K562 (cell line): Measurements from ENCODE around the gene NBEAL2. TPM values are rescaled to one million over a fixed set of nuclear protein-coding genes. Genes with fewer than 3 reads are reported as not detected.

Source experiments
- ATAC-seq: fragments of 200-7000 bp; cut with Tn5 transposase; 3 replicates; pipeline ENCODE4 v1.9.1; 2020; ENCODE audit warnings: moderate library complexity
- BruUV-seq: library from RNA; stranded (reverse); fragments of 400-500 nt; replicated peaks from 2 replicates; lab custom pipeline; 2021; lab: Mats Ljungman, UMichigan
- CTCF ChIA-PET: fragments of 300-600 bp; formaldehyde crosslinking; extraction: SDS; loops from one replicate; lab custom pipeline; 2021; ENCODE audit warnings: low intra/inter-chr PET ratio; lab: Yijun Ruan, JAX
- POLR2A ChIA-PET: fragments of 300-600, 350-650 bp; sonication (Branson Sonifier 250); formaldehyde crosslinking; extraction: SDS; loops from one replicate; lab custom pipeline; 2021; ENCODE audit warnings: antibody characterized with exemption, inconsistent platforms; lab: Yijun Ruan, JAX
- DNase-seq, 4 experiments: peaks; one replicate each; pipeline versions ENCODE4 v3.0.0 to v3.0.0-alpha.2; 2011 to 2018; ENCODE audit warnings: low spot score in 3 of 4, mixed read lengths in 3 of 4; ENCODE audit errors: extremely low read depth in 1 of 4
- FAIRE-seq: peaks from 2 replicates; lab custom pipeline; 2011; peaks lifted over from hg19 to GRCh38; lab: Jason Lieb, UNC
- H2AFZ ChIP-seq: 2 replicates; pipeline ENCODE4 v1.6.0; 2011; ENCODE audit warnings: low read depth, low read length, control low read depth, inconsistent platforms
- H3K27ac ChIP-seq: fragments of 200-600 bp; 3 replicates; pipeline ENCODE4 v1.8.0; 2011; ENCODE audit warnings: low read depth, mild to moderate bottlenecking, control low read depth, inconsistent platforms, low read length, moderate library complexity, mixed read lengths; ENCODE audit errors: extremely low read depth
- H3K27me3 ChIP-seq, 2 experiments: fragments of 300-600 bp in 1 of 2; 2 replicates in 1 of 2; 3 replicates in 1 of 2; pipeline versions ENCODE4 v1.6.0 to v1.8.0; 2011; ENCODE audit warnings: inconsistent platforms in 2 of 2, low read length in 2 of 2, mild to moderate bottlenecking in 1 of 2, mixed read lengths in 1 of 2, moderate library complexity in 1 of 2; ENCODE audit not compliant: control insufficient read depth in 2 of 2, insufficient read depth in 2 of 2
- H3K36me3 ChIP-seq: fragments of 300-600 bp; 3 replicates; pipeline ENCODE4 v1.8.0; 2011; ENCODE audit warnings: mild to moderate bottlenecking, low read length, inconsistent platforms; ENCODE audit not compliant: control insufficient read depth, insufficient read depth
- H3K4me1 ChIP-seq, 2 experiments: fragments of 200-600 bp in 1 of 2; replicated peaks in 1 of 2; 2 replicates in 1 of 2; 3 replicates in 1 of 2; pipeline versions ENCODE4 v1.5.1 to v1.8.0; 2011; ENCODE audit warnings: inconsistent platforms in 2 of 2, low read length in 2 of 2, mild to moderate bottlenecking in 1 of 2, mixed read lengths in 1 of 2, moderate library complexity in 1 of 2; ENCODE audit not compliant: control insufficient read depth in 2 of 2, insufficient read depth in 2 of 2
- H3K4me2 ChIP-seq: 2 replicates; pipeline ENCODE4 v1.6.1; 2011; ENCODE audit warnings: low read length, control low read depth, inconsistent platforms, mixed read lengths; ENCODE audit not compliant: insufficient read depth
- H3K4me3 ChIP-seq: fragments of 200-600 bp; sonication (generic), shearing (Covaris generic); 2 replicates; pipeline ENCODE4 v1.5.1; 2016; ENCODE audit warnings: control low read depth, inconsistent platforms
- H3K79me2 ChIP-seq: fragments of 200-600 bp; 3 replicates; pipeline ENCODE4 v1.8.0; 2011; ENCODE audit warnings: low read length, inconsistent platforms; ENCODE audit not compliant: control insufficient read depth, insufficient read depth
- H3K9ac ChIP-seq, 2 experiments: 2 replicates each; pipeline versions ENCODE4 v1.6.0 to v1.6.1; 2011; ENCODE audit warnings: low read depth in 2 of 2, low read length in 2 of 2, control low read depth in 1 of 2, inconsistent platforms in 1 of 2, mild to moderate bottlenecking in 1 of 2, mixed read lengths in 1 of 2; ENCODE audit not compliant: insufficient read depth in 1 of 2
- H3K9me1 ChIP-seq: one replicate; pipeline ENCODE4 v1.6.0; 2011; ENCODE audit warnings: inconsistent platforms, mild to moderate bottlenecking, low read length, moderate library complexity; ENCODE audit not compliant: control insufficient read depth, insufficient read depth
- H3K9me3 ChIP-seq: replicated peaks from 2 replicates; pipeline ENCODE4 v1.5.1; 2011; ENCODE audit warnings: low read depth, low read length, inconsistent platforms; ENCODE audit not compliant: control insufficient read depth, insufficient read depth
- H4K20me1 ChIP-seq: replicated peaks from 2 replicates; pipeline ENCODE4 v1.6.1; 2011; ENCODE audit warnings: low read length, inconsistent platforms, mixed read lengths; ENCODE audit not compliant: control insufficient read depth, insufficient read depth
- BHLHE40 ChIP-seq: IDR thresholded peaks from 2 replicates; pipeline ENCODE4 v1.6.1; 2011; ENCODE audit warnings: low read length, improper control_type of control experiment
- CC2D1A ChIP-seq: fragments of 450-650 bp; IDR thresholded peaks from 2 replicates; pipeline ENCODE4 v1.6.1; 2017; ENCODE audit warnings: mild to moderate bottlenecking
- CEBPB ChIP-seq: fragments of 450-650 bp; IDR thresholded peaks from 2 replicates; pipeline ENCODE4 v1.6.1; 2016; ENCODE audit warnings: missing genetic modification characterization, missing compliant biosample characterization
- KDM5B ChIP-seq: fragments of 200-600 bp; sonication (generic); IDR thresholded peaks from 2 replicates; pipeline ENCODE4 v1.6.1; 2012; ENCODE audit warnings: low read depth, mild to moderate bottlenecking, moderate library complexity, low read length, control low read depth, inconsistent platforms; ENCODE audit not compliant: insufficient replicate concordance
- MTA3 ChIP-seq: fragments of 450-650 bp; formaldehyde crosslinking; IDR thresholded peaks from 2 replicates; pipeline ENCODE4 v1.6.1; 2017; ENCODE audit warnings: mild to moderate bottlenecking, borderline replicate concordance
- NFRKB ChIP-seq: fragments of 450-650 bp; IDR thresholded peaks from 2 replicates; pipeline ENCODE4 v1.6.1; 2016; ENCODE audit warnings: low read depth
- NR4A1 ChIP-seq, 2 experiments: fragments of 250-450 bp in 1 of 2; fragments of 450-650 bp in 1 of 2; sonication (Bioruptor Pico) in 1 of 2; IDR thresholded peaks; 2 replicates each; pipeline versions ENCODE4 v1.4.0 to v1.6.1; 2016 to 2020; ENCODE audit warnings: mild to moderate bottlenecking in 2 of 2, missing compliant biosample characterization in 1 of 2, missing genetic modification characterization in 1 of 2, moderate library complexity in 1 of 2
- POLR2G ChIP-seq: fragments of 200-400 bp; formaldehyde crosslinking; IDR thresholded peaks from 2 replicates; pipeline ENCODE4 v1.6.1; 2017; ENCODE audit warnings: low read depth, mild to moderate bottlenecking, antibody characterized with exemption, low read length, moderate library complexity
- ZNF146 ChIP-seq: IDR thresholded peaks from one replicate; pipeline ENCODE4 v1.6.1; 2018; ENCODE audit warnings: missing compliant biosample characterization; ENCODE audit not compliant: unreplicated experiment
- ZNF217 ChIP-seq: sonication (generic); formaldehyde crosslinking; IDR thresholded peaks from 2 replicates; pipeline ENCODE4 v1.8.0; 2022; ENCODE audit warnings: mild to moderate bottlenecking, missing genetic modification reagents
- ZNF584 ChIP-seq: fragments of 200-800 bp; sonication (Bioruptor generic); IDR thresholded peaks from 2 replicates; pipeline ENCODE4 v1.6.1; 2016; ENCODE audit warnings: low read depth, mild to moderate bottlenecking, missing genetic modification characterization, missing compliant biosample characterization
- ZNF707 ChIP-seq: fragments of 250-450 bp; sonication (Bioruptor Pico); conservative IDR thresholded peaks from 2 replicates; pipeline ENCODE4 v1.8.0; 2022; ENCODE audit warnings: inconsistent platforms, mild to moderate bottlenecking, moderate library complexity
- WGBS: fragments of 100-300 bp; shearing (Covaris generic); methylation state at CpG from one replicate; pipeline ENCODE4 v1.1.6; 2016; ENCODE audit warnings: low coverage, mixed read lengths; ENCODE audit not compliant: insufficient coverage; ENCODE audit errors: missing lambda C conversion rate; 5-methylcytosine and 5-hydroxymethylcytosine counted together
- in situ Hi-C: fragments of 300-500 bp; cut with MboI; formaldehyde crosslinking; loops from 4 replicates; pipeline ENCODE4 v1.15.0; 2018; ENCODE audit warnings: inconsistent platforms, mixed read lengths
- intact Hi-C: fragments of 100-400 bp; cut with micrococcal nuclease; formaldehyde crosslinking; loops from 2 replicates; pipeline ENCODE4 v1.14.2; 2022
- polyA plus RNA-seq, 8 experiments: library from polyadenylated mRNA; depleted of rRNA in 4 of 8; stranded (reverse) in 5 of 8; unstranded in 3 of 8; fragments of >200 nt; fragmentation: Nextera tagmentation in 2 of 8; fragmentation: Illumina TruSeq in 1 of 8; extraction: Ambion mirVana in 2 of 8; extraction: Trizol in 1 of 8; gene quantifications; 2 replicates each; pipeline versions ENCODE4 v1.2.1 to v1.2.3, GENCODE V29; 2011 to 2014; ENCODE audit warnings: inconsistent platforms in 1 of 8, missing spikeins in 1 of 8
- total RNA-seq, 7 experiments: library from RNA; depleted of rRNA in 6 of 7; stranded (reverse); fragments of >200 nt in 6 of 7; fragmentation: Illumina TruSeq in 2 of 7; extraction: Trizol in 2 of 7; gene quantifications; 2 replicates each; pipeline versions ENCODE4 v1.2.1 to v1.2.3, GENCODE V29; 2011 to 2021; ENCODE audit warnings: low replicate concordance in 1 of 7
- TF ChIP-seq, protein P1 (sequence below): sonication (generic); IDR thresholded peaks from 2 replicates; pipeline ENCODE4 v1.6.1; 2016

Gene NBEAL2
- total and polyA plus RNA-seq, 9 of the 15 experiments (the other 6 are each of a cell fraction or from before 2014, with no cell fraction given) = 0.06 to 114 (median 29.6) TPM

DNA sequence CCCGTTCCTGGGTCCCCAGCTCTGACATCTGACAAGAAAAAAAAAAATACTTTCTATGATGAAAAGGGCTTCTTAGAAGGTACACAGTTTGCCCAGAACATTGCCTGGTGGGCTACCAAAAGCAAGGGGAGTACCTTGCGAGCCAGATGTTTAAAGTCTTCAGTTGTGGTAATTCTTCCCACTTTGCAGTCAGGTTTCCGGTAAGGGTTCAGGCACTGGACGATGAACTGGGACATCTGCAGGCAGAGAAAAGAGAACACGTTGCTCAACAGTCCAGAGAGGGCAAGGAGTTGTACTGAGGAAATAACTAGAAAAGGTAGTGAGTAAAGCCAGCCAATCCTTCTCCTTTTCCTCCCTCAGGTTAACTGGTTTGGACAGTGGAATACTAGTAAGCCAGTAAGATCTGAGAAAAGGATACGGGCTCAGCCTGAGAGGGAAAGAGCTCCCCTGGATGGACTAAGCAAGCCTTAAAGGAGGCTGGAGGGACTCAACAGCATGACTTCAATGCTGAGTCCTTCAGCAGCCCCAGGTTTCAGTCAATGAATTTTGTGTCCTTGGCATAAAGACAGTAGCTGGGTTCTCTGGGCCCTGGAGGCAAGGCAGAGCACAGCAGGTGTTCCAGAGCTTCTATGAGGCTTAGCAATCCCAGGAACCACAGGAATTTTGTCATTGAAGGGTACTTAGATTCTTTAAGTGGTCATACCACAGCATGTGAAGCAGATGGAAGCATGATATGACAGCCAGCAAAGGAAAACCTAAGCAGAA is 38.2 kb downstream of the NBEAL2 start:
- Histone ChIP-seq H3K9ac (peak overlapping the region; percentile 27 to 65; a peak in 3 of 4 replicates), H2AFZ (no peak overlapping the region), H3K36me3 (peaks cover 66% of the 10 kb centered on the region), H3K27me3 (no peaks in the 10 kb centered on the region), H3K9me1 (no peaks in the 10 kb centered on the region), H3K27ac (peak overlapping the region; percentile 80), H3K4me2 (peak overlapping the region; percentile 63), H3K79me2 (peaks cover 5% of the 10 kb centered on the region; the same call in 1 of the 3 replicates), H4K20me1 (no peaks in the 10 kb centered on the region), H3K9me3 (no peaks in the 10 kb centered on the region), H3K4me3 (no peak overlapping the region), H3K4me1 (peaks cover 11 to 27% of the 10 kb centered on the region in 2 experiments; a peak in 4 of 5 replicates)
- TSS peak; percentile 56 for BruUV-seq
- no peak for FAIRE-seq
- ATAC-seq = peak; percentile 7
- intact Hi-C loops = loop anchor here (10.0 kb wide), 2 partner anchors 307 to 357 kb away; no protein-coding TSS in a partner anchor
- no peak for DNase-seq
- ChIA-PET POLR2A (interaction anchor here (0.5 to 4.9 kb wide), 7 partner anchors 10 to 186 kb away, joined by 3 to 27 read pairs (median 3); no protein-coding TSS in a partner anchor), CTCF (no interaction called here)
- 56% methylated on average over 6 of the region's 6 CpGs for WGBS
- in situ Hi-C loops = no loop called here
- TF ChIP-seq ZNF146 (CRISPR knock-in tag) (peak; percentile 91), KDM5B (no peak), NR4A1 (CRISPR knock-in tag; IDR thresholded peaks at IDR 0.05) (no peak), NR4A1 (tag; IDR thresholded peaks at IDR 0.05) (no peak), CC2D1A (no peak), MTA3 (0 out of 2 replicates have a peak, but pooled peaks have one; percentile 6), ZNF707 (CRISPR knock-in tag) (no peak), NFRKB (0 out of 2 replicates have a peak, but pooled peaks have one; percentile 31), BHLHE40 (0 out of 2 replicates have a peak, but pooled peaks have one; percentile 19), CEBPB (tag) (peak; percentile 27; the same call in 1 of the 2 replicates), POLR2G (no peak), ZNF584 (CRISPR knock-in tag) (0 out of 2 replicates have a peak, but pooled peaks have one; percentile 1), ZNF217 (CRISPR knock-in tag) (no peak)
- TF ChIP-seq, protein P1, sequence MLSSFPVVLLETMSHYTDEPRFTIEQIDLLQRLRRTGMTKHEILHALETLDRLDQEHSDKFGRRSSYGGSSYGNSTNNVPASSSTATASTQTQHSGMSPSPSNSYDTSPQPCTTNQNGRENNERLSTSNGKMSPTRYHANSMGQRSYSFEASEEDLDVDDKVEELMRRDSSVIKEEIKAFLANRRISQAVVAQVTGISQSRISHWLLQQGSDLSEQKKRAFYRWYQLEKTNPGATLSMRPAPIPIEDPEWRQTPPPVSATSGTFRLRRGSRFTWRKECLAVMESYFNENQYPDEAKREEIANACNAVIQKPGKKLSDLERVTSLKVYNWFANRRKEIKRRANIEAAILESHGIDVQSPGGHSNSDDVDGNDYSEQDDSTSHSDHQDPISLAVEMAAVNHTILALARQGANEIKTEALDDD = peak; percentile 26
